HCT116 (cell line): ENCODE measurements around the gene NABP2. TPM values are rescaled to one million over a fixed set of nuclear protein-coding genes. Genes with fewer than 3 reads are reported as not detected.

Experiments used
- ATAC-seq: fragments of 200-7000 bp; cut with Tn5 transposase; 2 replicates; pipeline ENCODE4 v1.9.1; 2020; ENCODE audit warnings: mild to moderate bottlenecking, moderate library complexity
- BruUV-seq: library from RNA; stranded (reverse); fragments of 400-500 nt; replicated peaks from 2 replicates; lab custom pipeline; 2021; lab: Mats Ljungman, UMichigan
- CTCF ChIA-PET: fragments of 300-600 bp; sonication (Branson Sonifier 250); formaldehyde crosslinking; loops from one replicate; lab custom pipeline; 2021; ENCODE audit warnings: antibody characterized with exemption; lab: Charles Lee
- POLR2A ChIA-PET: fragments of 300-600, 350-600 bp; sonication (Branson Sonifier 250); formaldehyde crosslinking; loops from one replicate; lab custom pipeline; 2021; ENCODE audit warnings: antibody characterized with exemption; lab: Charles Lee
- RAD21 ChIA-PET, 2 experiments: fragments of 300-600 bp; sonication (Branson Sonifier 250); formaldehyde crosslinking; loops; one replicate each; lab custom pipeline; 2023; ENCODE audit warnings: low total read pairs in 2 of 2; ENCODE audit not compliant: uncharacterized antibody in 2 of 2, unreplicated experiment in 2 of 2, low non-redundant PET in 1 of 2; lab: Charles Lee
- DNase-seq: peaks from one replicate; pipeline ENCODE4 v3.0.0-alpha.2; 2010; ENCODE audit warnings: low read depth, low spot score
- H2AFZ ChIP-seq: fragments of 200-600 bp; shearing (Covaris generic), sonication (generic); 2 replicates; pipeline ENCODE4 v1.6.1; 2017; ENCODE audit warnings: low read depth, mixed run types, mixed read lengths, antibody characterized with exemption, low read length; ENCODE audit not compliant: poor library complexity, severe bottlenecking
- H3K27ac ChIP-seq: 2 replicates; pipeline ENCODE4 v1.5.1; 2012; ENCODE audit warnings: low read depth, low read length
- H3K27me3 ChIP-seq: fragments of 200-600 bp; sonication (generic); 2 replicates; pipeline ENCODE4 v1.6.1; 2016; ENCODE audit warnings: mixed run types, low read length, mixed read lengths; ENCODE audit not compliant: insufficient read depth
- H3K36me3 ChIP-seq, 2 experiments: fragments of 200-500 bp in 1 of 2; fragments of 200-600 bp in 1 of 2; sonication (Bioruptor generic) in 1 of 2; sonication (generic) in 1 of 2; 2 replicates each; pipeline versions ENCODE4 v1.5.1 to v1.6.1; 2014 to 2016; ENCODE audit warnings: low read length in 2 of 2, inconsistent platforms in 1 of 2, mixed read lengths in 1 of 2, mixed run types in 1 of 2; ENCODE audit not compliant: insufficient read depth in 2 of 2, control insufficient read depth in 1 of 2
- H3K4me1 ChIP-seq, 2 experiments: fragments of 200-600 bp in 1 of 2; sonication (generic) in 1 of 2; 2 replicates each; pipeline versions ENCODE4 v1.5.1 to v1.6.1; 2012 to 2017; ENCODE audit warnings: low read length in 2 of 2, inconsistent platforms in 1 of 2, mild to moderate bottlenecking in 1 of 2, mixed read lengths in 1 of 2, mixed run types in 1 of 2, moderate library complexity in 1 of 2; ENCODE audit not compliant: insufficient read depth in 2 of 2, control insufficient read depth in 1 of 2
- H3K4me2 ChIP-seq: fragments of 200-600 bp; sonication (generic); 2 replicates; pipeline ENCODE4 v1.6.1; 2017; ENCODE audit warnings: mixed run types, low read length, mixed read lengths
- H3K4me3 ChIP-seq, 2 experiments: fragments of 200-600 bp in 1 of 2; sonication (generic) in 1 of 2; replicated peaks in 1 of 2; 2 replicates each; pipeline ENCODE4 v1.5.1; 2011 to 2016; ENCODE audit warnings: low read length in 2 of 2, control low read depth in 1 of 2, low read depth in 1 of 2, mild to moderate bottlenecking in 1 of 2, mixed read lengths in 1 of 2, mixed run types in 1 of 2
- H3K79me2 ChIP-seq: fragments of 200-600 bp; sonication (generic); 2 replicates; pipeline ENCODE4 v1.6.1; 2017; ENCODE audit warnings: mild to moderate bottlenecking, mixed run types, low read length, moderate library complexity, mixed read lengths; ENCODE audit not compliant: insufficient read depth
- H3K9ac ChIP-seq: fragments of 200-600 bp; sonication (generic); 2 replicates; pipeline ENCODE4 v1.6.1; 2016; ENCODE audit warnings: low read length, mixed read lengths
- H3K9me2 ChIP-seq: fragments of 200-600 bp; sonication (generic), shearing (Covaris generic); 2 replicates; pipeline ENCODE4 v1.6.1; 2017; ENCODE audit warnings: mixed run types, mild to moderate bottlenecking, moderate library complexity; ENCODE audit not compliant: insufficient read depth
- H3K9me3 ChIP-seq, 2 experiments: fragments of 200-500 bp in 1 of 2; fragments of 200-600 bp in 1 of 2; sonication (Bioruptor generic) in 1 of 2; sonication (generic) in 1 of 2; 2 replicates each; pipeline ENCODE4 v1.6.1; 2014 to 2017; ENCODE audit warnings: low read length in 2 of 2, mixed read lengths in 2 of 2, inconsistent platforms in 1 of 2, low read depth in 1 of 2, mild to moderate bottlenecking in 1 of 2, mixed run types in 1 of 2, moderate library complexity in 1 of 2; ENCODE audit not compliant: control insufficient read depth in 1 of 2, insufficient read depth in 1 of 2
- H4K20me1 ChIP-seq: fragments of 200-600 bp; sonication (generic), shearing (Covaris generic); 2 replicates; pipeline ENCODE4 v1.6.1; 2017; ENCODE audit warnings: mixed run types, mild to moderate bottlenecking, moderate library complexity; ENCODE audit not compliant: insufficient read depth
- ATF3 ChIP-seq: IDR thresholded peaks from 2 replicates; pipeline ENCODE4 v1.6.1; 2012
- CEBPB ChIP-seq: IDR thresholded peaks from 2 replicates; pipeline ENCODE4 v1.6.1; 2012; ENCODE audit warnings: low read depth
- CTCF ChIP-seq, 3 experiments: fragments of 200-600 bp in 1 of 3; sonication (generic) in 1 of 3; IDR thresholded peaks in 2 of 3; conservative IDR thresholded peaks in 1 of 3; 2 replicates each; pipeline ENCODE4 v1.5.1; 2012 to 2017; ENCODE audit warnings: low read depth in 2 of 3, low read length in 2 of 3, antibody characterized with exemption in 1 of 3, borderline replicate concordance in 1 of 3, control low read depth in 1 of 3, mild to moderate bottlenecking in 1 of 3, mixed read lengths in 1 of 3, mixed run types in 1 of 3, moderate library complexity in 1 of 3; ENCODE audit not compliant: insufficient read depth in 1 of 3
- EGR1 ChIP-seq: IDR thresholded peaks from 2 replicates; pipeline ENCODE4 v1.6.1; 2012; ENCODE audit warnings: low read depth
- ELF1 ChIP-seq: IDR thresholded peaks from 2 replicates; pipeline ENCODE4 v1.6.1; 2012; ENCODE audit warnings: low read depth, borderline replicate concordance
- EZH2 ChIP-seq: fragments of 200-600 bp; sonication (generic); IDR thresholded peaks from 2 replicates; pipeline ENCODE4 v1.6.1; 2017; ENCODE audit warnings: antibody characterized with exemption, mixed run types
- EZH2phosphoT487 ChIP-seq: fragments of 200-600 bp; IDR thresholded peaks from 2 replicates; pipeline ENCODE4 v1.6.1; 2018; ENCODE audit warnings: antibody characterized with exemption, borderline replicate concordance
- FOSL1 ChIP-seq: IDR thresholded peaks from 2 replicates; pipeline ENCODE4 v1.6.1; 2012; ENCODE audit warnings: low read depth
- JUND ChIP-seq: IDR thresholded peaks from 2 replicates; pipeline ENCODE4 v1.6.1; 2012
- POLR2A ChIP-seq: IDR thresholded peaks from 2 replicates; pipeline ENCODE4 v1.7.0; 2011; ENCODE audit warnings: borderline replicate concordance; ENCODE audit not compliant: insufficient read depth, insufficient read length; ENCODE audit errors: extremely low read depth
- POLR2AphosphoS5 ChIP-seq: IDR thresholded peaks from 2 replicates; pipeline ENCODE4 v1.6.1; 2011; ENCODE audit warnings: mild to moderate bottlenecking, low read depth, low read length, moderate library complexity
- REST ChIP-seq: IDR thresholded peaks from 2 replicates; pipeline ENCODE4 v1.6.1; 2012; ENCODE audit warnings: low read depth
- SIN3A ChIP-seq: IDR thresholded peaks from 2 replicates; pipeline ENCODE4 v1.6.1; 2012; ENCODE audit warnings: low read depth
- SP1 ChIP-seq: IDR thresholded peaks from 2 replicates; pipeline ENCODE4 v1.6.1; 2012; ENCODE audit warnings: low read depth
- TCF7L2 ChIP-seq: IDR thresholded peaks from 2 replicates; pipeline ENCODE4 v1.7.0; 2011; ENCODE audit warnings: borderline replicate concordance, inconsistent platforms; ENCODE audit not compliant: insufficient read depth, insufficient read length; ENCODE audit errors: extremely low read depth
- ZFX ChIP-seq: fragments of 450-650 bp; IDR thresholded peaks from 2 replicates; pipeline ENCODE4 v1.6.1; 2017
- intact Hi-C: fragments of 100-400 bp; cut with micrococcal nuclease; formaldehyde crosslinking; loops from 2 replicates; pipeline ENCODE4 v1.10.0; 2022
- total RNA-seq: library from RNA; stranded (reverse); gene quantifications from one replicate; pipeline ENCODE4 v1.2.1, GENCODE V29; 2021; ENCODE audit not compliant: unreplicated experiment

Gene NABP2
- total RNA-seq, 1 experiment from 2014 or later: 52.9 TPM

GRCh38 chr12:56241424-56242303, 17.5 kb downstream of the NABP2 start:
- CTCF ChIA-PET: no interaction called here
- H3K79me2 ChIP-seq: no peaks in the 10 kb centered on the region
- POLR2A ChIA-PET: no interaction called here
- no peak overlapping the region for H3K9ac ChIP-seq
- ATAC-seq: no peak
- intact Hi-C loops: no loop called here
- RAD21 ChIA-PET: no interaction called here
- H3K36me3 ChIP-seq: peaks cover 28 to 38% of the 10 kb centered on the region in 2 experiments
- H3K27me3 ChIP-seq: no peaks in the 10 kb centered on the region
- no peak for DNase-seq
- no peak overlapping the region for H3K4me2 ChIP-seq
- no peaks in the 10 kb centered on the region for H3K4me1 ChIP-seq
- H3K9me2 ChIP-seq: no peaks in the 10 kb centered on the region
- H3K27ac ChIP-seq: no peak overlapping the region
- no peak overlapping the region for H3K4me3 ChIP-seq
- H4K20me1 ChIP-seq: no peaks in the 10 kb centered on the region
- no peaks in the 10 kb centered on the region for H3K9me3 ChIP-seq
- no peak for TF ChIP-seq ZFX
- TF ChIP-seq CEBPB: no peak
- no peak for TF ChIP-seq POLR2A
- no peak for TF ChIP-seq ELF1
- no peak for TF ChIP-seq EZH2
- TF ChIP-seq ATF3: no peak
- TF ChIP-seq FOSL1: no peak
- TF ChIP-seq EGR1: no peak
- no peak for TF ChIP-seq SIN3A
- BruUV-seq: no TSS peak
- no peak overlapping the region for H2AFZ ChIP-seq

- intact Hi-C loops: no loop called here
- H3K4me2 ChIP-seq: no peak overlapping the region
- H3K9ac ChIP-seq: no peak overlapping the region
- BruUV-seq: no TSS peak
- no peaks in the 10 kb centered on the region for H3K27me3 ChIP-seq
- no peak for ATAC-seq
- H3K9me2 ChIP-seq: no peaks in the 10 kb centered on the region
- POLR2A ChIA-PET: no interaction called here
- CTCF ChIA-PET: no interaction called here
- H3K79me2 ChIP-seq: no peaks in the 10 kb centered on the region
- H3K27ac ChIP-seq: no peak overlapping the region
- H2AFZ ChIP-seq: no peak overlapping the region
- H3K4me1 ChIP-seq: no peaks in the 10 kb centered on the region
- no peaks in the 10 kb centered on the region for H3K9me3 ChIP-seq
- RAD21 ChIA-PET: no interaction called here
- no peak for DNase-seq
- H3K36me3 ChIP-seq: peaks cover 37 to 44% of the 10 kb centered on the region in 2 experiments
- H3K4me3 ChIP-seq: no peak overlapping the region
- no peaks in the 10 kb centered on the region for H4K20me1 ChIP-seq
- TF ChIP-seq REST (no peak), EGR1 (no peak), POLR2AphosphoS5 (no peak), ZFX (no peak), EZH2phosphoT487 (no peak), CTCF (IDR thresholded peaks at IDR 0.05 in 2 of 3, conservative IDR thresholded peaks at IDR 0.05 in 1 of 3; ENCODE audit: borderline replicate concordance in 1 of 3, insufficient read depth in 1 of 3, low read depth in 2 of 3, low read length in 2 of 3) (no peak), TCF7L2 (no peak), JUND (no peak), SP1 (no peak), EZH2 (no peak)
Measured at GRCh38 chr12:56242986-56243385, 18.8 kb downstream of the NABP2 start.
